Osteoblast (primary cell): Measurements from ENCODE around the gene WHRN. TPM values are rescaled to one million over a fixed set of nuclear protein-coding genes. Genes with fewer than 3 reads are reported as not detected.
A peak's percentile ranks its signal among the peaks of the same experiment; 100 is the strongest.

Source experiments
- DNase-seq: peaks from one replicate; pipeline ENCODE4 v3.0.0; 2011; ENCODE audit warnings: low spot score, mixed read lengths; ENCODE audit not compliant: insufficient read length; ENCODE audit errors: missing footprints
- H2AFZ ChIP-seq: 2 replicates; pipeline ENCODE4 v1.6.0; 2011; ENCODE audit warnings: mild to moderate bottlenecking, low read length
- H3K27ac ChIP-seq: 2 replicates; pipeline ENCODE4 v1.5.1; 2011; ENCODE audit warnings: mild to moderate bottlenecking, low read depth, low read length, moderate library complexity
- H3K27me3 ChIP-seq: 2 replicates; pipeline ENCODE4 v1.6.0; 2012; ENCODE audit warnings: mild to moderate bottlenecking, control low read depth, inconsistent platforms, low read length, moderate library complexity; ENCODE audit not compliant: insufficient read depth
- H3K36me3 ChIP-seq: 2 replicates; pipeline ENCODE4 v1.5.1; 2011; ENCODE audit warnings: mild to moderate bottlenecking, low read length, control low read depth, moderate library complexity; ENCODE audit not compliant: insufficient read depth
- H3K4me1 ChIP-seq: 2 replicates; pipeline ENCODE4 v1.5.1; 2011; ENCODE audit warnings: mild to moderate bottlenecking, low read length, control low read depth, moderate library complexity; ENCODE audit not compliant: insufficient read depth
- H3K4me2 ChIP-seq: 2 replicates; pipeline ENCODE4 v1.6.0; 2011; ENCODE audit warnings: mild to moderate bottlenecking, low read length; ENCODE audit not compliant: insufficient read depth
- H3K4me3 ChIP-seq: fragments of 200-600 bp; sonication (generic); 3 replicates; pipeline ENCODE4 v1.5.1; 2012; ENCODE audit warnings: mild to moderate bottlenecking, low read length, inconsistent platforms; ENCODE audit not compliant: insufficient read depth
- H3K79me2 ChIP-seq: 2 replicates; pipeline ENCODE4 v1.6.0; 2012; ENCODE audit warnings: mild to moderate bottlenecking, low read length, control low read depth, inconsistent platforms; ENCODE audit not compliant: insufficient read depth
- H3K9me3 ChIP-seq: 2 replicates; pipeline ENCODE4 v1.5.1; 2011; ENCODE audit warnings: low read depth, low read length, control low read depth
- H4K20me1 ChIP-seq: 2 replicates; pipeline ENCODE4 v1.6.0; 2012; ENCODE audit warnings: mild to moderate bottlenecking, low read length, control low read depth; ENCODE audit not compliant: insufficient read depth
- total RNA-seq: library from RNA; depleted of rRNA; stranded (reverse); fragments of >200 nt; gene quantifications from 2 replicates; pipeline ENCODE4 v1.2.3, GENCODE V29; 2012
- TF ChIP-seq, protein P1 (sequence below): IDR thresholded peaks from 2 replicates; pipeline ENCODE4 v1.5.1; 2011; ENCODE audit warnings: mild to moderate bottlenecking, low read depth, low read length, moderate library complexity; ENCODE audit errors: extremely low read depth

WHRN gene
- total RNA-seq, 1 donor, result 2.2 TPM

DNA sequence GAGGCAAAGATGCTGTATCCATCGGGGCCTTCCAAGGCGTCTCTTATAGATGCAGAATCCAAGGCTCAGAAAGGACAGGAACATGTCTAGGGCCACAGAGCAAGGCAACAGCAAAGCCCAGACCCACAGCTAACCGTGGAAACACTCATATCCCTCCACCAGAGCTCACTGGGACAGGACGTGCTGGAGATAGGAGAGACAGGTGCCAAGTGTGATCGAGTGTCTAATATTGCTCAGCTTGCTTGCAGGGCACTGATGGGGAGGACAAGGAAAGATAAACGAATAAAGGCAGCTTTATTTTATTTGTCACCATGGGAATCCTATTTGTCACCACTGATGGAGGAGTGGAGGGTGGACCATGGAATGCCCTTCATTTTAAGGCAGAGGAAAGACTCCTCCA, 73.5 kb downstream of the WHRN start:
- no peaks in the 10 kb centered on the region for H3K9me3 ChIP-seq
- H3K27me3 ChIP-seq, result peaks cover 15% of the 10 kb centered on the region
- H3K4me2 ChIP-seq, result no peak overlapping the region
- H3K36me3 ChIP-seq, result no peaks in the 10 kb centered on the region
- no peaks in the 10 kb centered on the region for H3K4me1 ChIP-seq
- no peaks in the 10 kb centered on the region for H4K20me1 ChIP-seq
- no peak overlapping the region for H3K27ac ChIP-seq
- TF ChIP-seq, protein P1, sequence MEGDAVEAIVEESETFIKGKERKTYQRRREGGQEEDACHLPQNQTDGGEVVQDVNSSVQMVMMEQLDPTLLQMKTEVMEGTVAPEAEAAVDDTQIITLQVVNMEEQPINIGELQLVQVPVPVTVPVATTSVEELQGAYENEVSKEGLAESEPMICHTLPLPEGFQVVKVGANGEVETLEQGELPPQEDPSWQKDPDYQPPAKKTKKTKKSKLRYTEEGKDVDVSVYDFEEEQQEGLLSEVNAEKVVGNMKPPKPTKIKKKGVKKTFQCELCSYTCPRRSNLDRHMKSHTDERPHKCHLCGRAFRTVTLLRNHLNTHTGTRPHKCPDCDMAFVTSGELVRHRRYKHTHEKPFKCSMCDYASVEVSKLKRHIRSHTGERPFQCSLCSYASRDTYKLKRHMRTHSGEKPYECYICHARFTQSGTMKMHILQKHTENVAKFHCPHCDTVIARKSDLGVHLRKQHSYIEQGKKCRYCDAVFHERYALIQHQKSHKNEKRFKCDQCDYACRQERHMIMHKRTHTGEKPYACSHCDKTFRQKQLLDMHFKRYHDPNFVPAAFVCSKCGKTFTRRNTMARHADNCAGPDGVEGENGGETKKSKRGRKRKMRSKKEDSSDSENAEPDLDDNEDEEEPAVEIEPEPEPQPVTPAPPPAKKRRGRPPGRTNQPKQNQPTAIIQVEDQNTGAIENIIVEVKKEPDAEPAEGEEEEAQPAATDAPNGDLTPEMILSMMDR, result no peak
- no peak overlapping the region for H3K4me3 ChIP-seq
- DNase-seq, result no peak
- H2AFZ ChIP-seq, result no peak overlapping the region
- no peaks in the 10 kb centered on the region for H3K79me2 ChIP-seq

- Histone ChIP-seq H3K4me1 (no peaks in the 10 kb centered on the region), H3K27me3 (peaks cover 15% of the 10 kb centered on the region), H3K27ac (no peak overlapping the region), H3K36me3 (no peaks in the 10 kb centered on the region), H3K4me2 (no peak overlapping the region), H3K79me2 (no peaks in the 10 kb centered on the region), H3K4me3 (no peak overlapping the region), H2AFZ (no peak overlapping the region), H3K9me3 (no peaks in the 10 kb centered on the region), H4K20me1 (no peaks in the 10 kb centered on the region)
- TF ChIP-seq, protein P1, result no peak
- DNase-seq, result peak; percentile 15
Observed at GRCh38 chr9:114431003-114431402, 74.3 kb downstream of the WHRN start.

GRCh38 chr9:114430457-114430856, 74.8 kb downstream of the WHRN start:
- DNase-seq, result peak; percentile 44

DNA sequence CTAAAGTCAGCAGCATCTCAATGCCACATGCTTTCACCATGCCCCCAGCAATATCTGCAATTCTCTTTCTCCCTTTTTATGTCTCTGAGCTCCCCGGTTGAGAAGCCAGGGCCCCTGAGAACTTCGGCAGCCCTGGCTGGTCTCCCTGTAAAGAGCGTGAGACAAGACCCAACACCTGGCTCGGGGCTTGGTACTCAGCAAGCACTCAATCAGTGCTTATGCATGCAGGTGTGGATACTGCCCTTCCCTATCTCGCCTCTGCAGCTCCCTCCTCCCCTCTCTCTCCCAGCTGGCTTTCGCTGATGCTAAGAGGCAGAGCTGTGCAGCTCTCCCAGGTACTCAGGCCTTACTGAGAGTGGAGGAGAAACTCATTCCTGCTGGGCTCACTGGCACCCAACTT, 75.8 kb downstream of the WHRN start:
- Histone ChIP-seq H3K27me3 (peaks cover 15% of the 10 kb centered on the region), H3K4me2 (no peak overlapping the region), H3K36me3 (no peaks in the 10 kb centered on the region), H3K4me3 (no peak overlapping the region), H3K9me3 (no peaks in the 10 kb centered on the region), H2AFZ (no peak overlapping the region), H3K79me2 (no peaks in the 10 kb centered on the region), H4K20me1 (no peaks in the 10 kb centered on the region), H3K27ac (no peak overlapping the region), H3K4me1 (no peaks in the 10 kb centered on the region)
- DNase-seq, result no peak
- TF ChIP-seq, protein P1, result no peak

More at GRCh38 chr9:114430457-114430856, 74.8 kb downstream of the WHRN start:
- no peaks in the 10 kb centered on the region for H3K36me3 ChIP-seq
- no peaks in the 10 kb centered on the region for H4K20me1 ChIP-seq
- H2AFZ ChIP-seq, result no peak overlapping the region
- no peaks in the 10 kb centered on the region for H3K79me2 ChIP-seq
- H3K4me3 ChIP-seq, result no peak overlapping the region
- no peaks in the 10 kb centered on the region for H3K9me3 ChIP-seq
- peaks cover 15% of the 10 kb centered on the region for H3K27me3 ChIP-seq
- no peaks in the 10 kb centered on the region for H3K4me1 ChIP-seq
- H3K4me2 ChIP-seq, result no peak overlapping the region
- TF ChIP-seq, protein P1, result no peak
- H3K27ac ChIP-seq, result no peak overlapping the region
